ENCODE data around the gene CYP4F2. TPM values are rescaled to one million over a fixed set of nuclear protein-coding genes. Genes with fewer than 3 reads are reported as not detected.
"Not testable (repeated sequence)": the region's sequence is repeated elsewhere in the genome, so short reads cannot be mapped to it uniquely, and the experiment has no call there.

CYP4F2 gene
- polyA plus RNA-seq, 3 donors = 0.20 TPM; not detected in 2

GRCh38 chr19:15850385-15850784 is 47.5 kb downstream of the CYP4F2 start:
- DNase-seq = no peak

DNA sequence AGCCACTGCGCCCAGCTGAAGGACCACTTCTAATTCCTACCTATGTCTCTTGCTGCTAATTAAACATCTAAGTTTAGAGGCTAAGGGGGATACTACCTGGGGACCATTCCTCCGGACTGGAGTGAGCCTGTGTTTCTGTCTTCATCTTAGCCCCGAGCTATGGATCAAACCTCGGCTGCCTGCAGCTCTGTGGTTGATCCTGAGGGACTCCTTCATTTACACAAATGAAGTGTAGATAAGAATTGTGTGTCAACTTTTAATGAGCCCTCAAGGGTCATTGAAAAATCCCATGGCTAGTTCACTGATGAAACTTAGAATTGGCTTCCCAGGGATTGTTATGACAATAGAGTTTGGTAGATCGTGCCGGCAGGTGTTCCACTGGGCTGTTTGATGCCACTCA is 51.0 kb downstream of the CYP4F2 start:
- no peak for DNase-seq

DNA sequence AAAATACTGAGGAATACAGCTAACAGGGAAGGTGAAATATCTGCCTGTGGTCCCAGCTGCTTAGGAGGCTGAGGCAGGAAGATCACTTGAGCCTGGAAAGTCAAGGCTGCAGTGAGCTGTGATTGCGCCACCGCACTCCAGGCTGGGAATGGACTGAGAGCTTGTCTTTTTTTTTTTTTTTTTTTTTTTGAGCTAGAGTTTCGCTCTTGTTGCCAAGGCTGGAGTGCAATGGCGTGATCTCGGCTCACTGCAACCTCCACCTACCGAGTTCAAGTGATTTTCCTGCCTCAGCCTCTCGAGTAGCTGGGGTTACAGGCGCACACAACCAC is 54.0 kb downstream of the CYP4F2 start:
- DNase-seq = not testable (repeated sequence)

GRCh38 chr19:15843203-15843893 is 54.5 kb downstream of the CYP4F2 start:
- no peak for DNase-seq

DNA sequence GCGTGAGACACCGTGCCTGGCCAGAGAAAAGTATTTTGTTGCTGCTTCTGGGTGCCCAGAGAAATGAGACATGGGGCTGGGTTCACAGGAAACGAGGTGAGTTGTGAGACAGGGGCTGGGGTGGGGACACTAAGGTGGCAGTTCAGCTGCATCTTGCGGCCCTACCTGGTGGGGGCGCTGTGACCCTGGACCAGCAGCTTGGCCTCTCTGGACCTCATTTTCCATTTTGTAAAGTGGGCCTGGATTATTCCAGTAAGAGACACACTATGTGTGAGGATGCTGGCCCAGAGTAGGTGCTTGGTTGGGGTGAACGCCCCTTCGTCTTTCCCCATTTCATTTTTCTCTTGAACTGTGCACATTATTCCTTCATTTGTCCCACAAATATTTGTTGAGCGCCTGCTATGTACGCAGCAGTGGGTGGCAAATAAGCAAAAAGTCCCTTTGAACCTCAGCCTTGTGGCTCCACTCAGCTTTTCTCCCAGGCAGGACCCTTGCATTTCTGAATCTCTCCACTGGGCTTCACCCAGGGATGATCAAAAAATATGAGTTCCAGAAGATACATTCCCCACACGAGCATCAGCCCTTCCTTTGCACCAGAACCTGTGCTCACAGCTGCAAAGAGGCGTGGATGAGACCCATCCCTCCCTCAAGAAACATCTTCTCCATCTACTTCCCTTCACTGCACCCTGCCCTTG is 55.9 kb downstream of the CYP4F2 start:
- no peak for DNase-seq

GRCh38 chr19:15840833-15841232 is 57.0 kb downstream of the CYP4F2 start:
- DNase-seq = no peak

- DNase-seq = not testable (repeated sequence)
Measured at GRCh38 chr19:15839888-15840287, 58.0 kb downstream of the CYP4F2 start.

DNA sequence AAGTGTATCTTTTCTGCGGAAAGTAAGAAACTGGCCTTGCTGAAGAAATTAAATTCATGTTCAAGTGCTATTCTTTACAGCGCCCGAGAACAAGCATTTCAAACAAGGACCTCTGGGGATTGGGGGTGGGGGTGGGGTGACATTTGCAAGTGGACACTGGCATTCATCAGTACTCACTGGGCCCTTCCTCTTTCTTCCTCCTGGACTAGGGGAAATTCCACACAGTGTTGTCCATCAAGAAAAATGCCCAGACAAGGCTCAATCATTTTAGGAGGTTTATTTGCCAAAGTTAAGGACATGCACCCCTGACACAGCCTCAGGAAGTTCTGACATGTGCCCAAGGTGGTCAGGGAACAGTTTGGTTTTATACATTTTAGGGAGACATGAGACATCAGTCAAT is 59.5 kb downstream of the CYP4F2 start:
- DNase-seq = no peak

DNA sequence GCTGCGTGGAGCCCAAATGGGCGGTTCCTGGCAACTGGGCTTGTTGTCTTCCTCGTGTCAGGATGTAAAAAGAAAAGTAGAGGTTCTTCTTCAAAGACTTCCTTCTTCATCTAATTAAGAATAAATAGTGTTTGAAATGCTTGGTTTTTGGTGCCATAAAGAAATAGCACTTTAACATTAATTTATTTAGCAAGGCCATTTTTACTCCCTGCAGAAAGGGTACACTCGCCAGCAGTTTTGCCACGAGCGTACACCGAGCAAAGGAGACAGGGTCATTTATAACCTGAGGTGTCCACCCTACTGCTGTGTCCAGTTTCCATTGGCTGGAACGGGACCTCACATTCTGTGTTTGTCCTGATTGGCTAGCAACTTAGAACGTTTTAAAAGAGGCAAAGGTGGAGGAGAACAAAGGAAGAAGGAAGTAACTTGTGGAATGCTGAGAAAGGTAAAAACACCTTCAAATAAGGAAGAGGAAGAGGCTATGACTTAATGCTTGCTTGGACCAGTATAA is 60.6 kb downstream of the CYP4F2 start:
- DNase-seq = no peak

- DNase-seq = peak; percentile 98
Measured at GRCh38 chr19:15836330-15837220, 61.3 kb downstream of the CYP4F2 start.

GRCh38 chr19:15835565-15836329 is 62.1 kb downstream of the CYP4F2 start:
- DNase-seq = not testable (repeated sequence)

DNA sequence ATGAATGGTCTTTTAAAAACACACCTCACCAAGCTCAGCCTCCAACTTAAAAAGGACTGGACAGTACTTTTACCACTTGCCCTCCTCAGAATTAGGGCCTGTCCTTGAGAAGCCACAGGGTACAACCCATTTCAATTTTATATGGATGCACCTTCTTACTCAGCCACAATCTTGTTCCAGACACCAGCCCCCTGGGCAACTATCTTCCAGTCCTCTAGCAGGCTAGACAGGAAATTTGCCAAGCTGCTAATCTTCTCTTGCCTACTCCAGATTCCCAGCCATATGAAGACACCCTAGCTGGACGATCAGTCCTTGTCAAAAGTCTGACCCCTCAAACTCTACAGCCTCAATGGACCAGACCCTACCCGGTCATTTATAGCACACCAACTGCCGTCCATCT is 63.6 kb downstream of the CYP4F2 start:
- not testable (repeated sequence) for DNase-seq

DNA sequence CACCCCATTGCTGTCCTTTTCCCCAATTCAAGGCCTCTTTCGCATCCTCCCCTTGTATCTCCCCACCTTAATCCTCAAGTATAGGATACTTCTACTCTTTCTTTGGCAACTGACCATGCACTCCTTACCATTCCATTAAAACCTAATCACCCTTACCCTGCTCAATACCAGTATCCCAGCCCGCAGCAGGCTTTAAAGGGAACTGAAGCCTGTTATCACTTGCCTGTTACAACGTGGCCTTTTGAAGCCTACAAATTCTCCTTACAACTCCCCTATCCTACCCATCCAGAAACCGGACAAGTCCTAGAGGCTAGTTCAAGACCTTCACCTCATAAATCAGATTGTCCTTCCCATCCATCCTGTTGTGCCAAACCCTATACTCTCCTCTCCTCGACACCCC is 66.2 kb downstream of the CYP4F2 start:
- no peak for DNase-seq

DNA sequence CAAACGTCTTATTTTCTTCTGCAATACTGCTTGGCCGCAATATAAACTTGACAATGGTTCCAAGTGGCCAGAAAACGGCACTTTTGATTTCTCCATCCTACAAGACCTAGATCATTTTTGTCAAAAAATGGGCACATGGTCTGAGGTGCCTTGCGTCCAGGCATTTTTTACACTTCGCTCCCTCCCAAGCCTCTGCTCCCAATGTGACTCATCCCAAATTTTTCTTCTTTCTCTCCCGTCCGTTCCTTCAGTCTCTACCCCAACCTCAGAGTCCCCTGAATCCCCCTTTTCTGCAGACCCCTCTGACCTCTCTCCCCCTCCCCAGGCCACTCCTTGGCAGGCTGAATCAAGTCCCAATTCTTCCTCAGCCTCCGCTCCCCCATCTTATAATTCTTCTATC is 68.1 kb downstream of the CYP4F2 start:
- no peak for DNase-seq

DNA sequence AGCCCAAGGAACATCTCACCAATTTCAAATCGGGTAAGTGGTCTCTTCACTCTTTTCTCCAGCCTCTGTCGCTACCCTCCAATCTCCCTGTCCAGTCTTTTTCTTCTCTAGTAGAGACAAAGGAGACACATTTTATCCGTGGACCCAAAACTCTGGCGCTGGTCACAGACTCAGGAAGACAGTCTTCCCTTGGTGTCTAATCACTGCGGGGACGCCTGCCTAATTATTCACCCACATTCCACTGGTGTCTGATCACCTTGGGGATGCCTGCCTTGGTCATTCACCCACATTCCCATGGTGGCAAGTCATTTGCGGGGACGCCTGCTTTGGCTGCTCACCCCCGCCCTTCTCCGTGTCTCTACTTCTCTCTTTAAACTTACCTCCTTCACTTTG is 68.6 kb downstream of the CYP4F2 start:
- no peak for DNase-seq

GRCh38 chr19:15828611-15829305 is 69.1 kb downstream of the CYP4F2 start:
- not testable (repeated sequence) for DNase-seq

GRCh38 chr19:15828121-15828610 is 69.7 kb downstream of the CYP4F2 start:
- no peak for DNase-seq

Data from renal pelvis (tissue), 4 donors.